Neural cell (in vitro differentiated cells): Measurements from ENCODE around the gene ACAD9.

ENCODE experiments used
- CTCF ChIP-seq: fragments of 450-650 bp; IDR thresholded peaks from 2 replicates; pipeline ENCODE4 v1.5.1; 2014; ENCODE audit warnings: antibody characterized with exemption, mild to moderate bottlenecking, moderate library complexity; ENCODE audit not compliant: poor library complexity, severe bottlenecking
- EZH2 ChIP-seq: fragments of 200-600, 300-800 bp; shearing (Covaris generic), sonication (generic); IDR thresholded peaks from 2 replicates; pipeline ENCODE4 v1.6.1; 2014; ENCODE audit warnings: antibody characterized with exemption, low read length, borderline replicate concordance, mild to moderate bottlenecking; ENCODE audit not compliant: insufficient read depth, poor library complexity, severe bottlenecking

- TF ChIP-seq CTCF (no peak), EZH2 (no peak)
Measured at GRCh38 chr3:128845778-128846485, 33.5 kb upstream of the ACAD9 start.
